ENCODE measurements around the gene LRRC49.
"Not testable (repeated sequence)": the region's sequence is repeated elsewhere in the genome, so short reads cannot be mapped to it uniquely, and the experiment has no call there.

The LRRC49 gene

GRCh38 chr15:70976851-70977250 lies 84.2 kb downstream of the LRRC49 start:
- no peak for DNase-seq (ENCODE audit: low read depth)

- DNase-seq (ENCODE audit: low read depth): no peak
Observed at GRCh38 chr15:70995383-70995970, 102.9 kb downstream of the LRRC49 start.

GRCh38 chr15:70998319-70998718 lies 105.7 kb downstream of the LRRC49 start:
- DNase-seq (ENCODE audit: low read depth): no peak

GRCh38 chr15:71002316-71002715 lies 109.7 kb downstream of the LRRC49 start:
- no peak for DNase-seq (ENCODE audit: low read depth)

- DNase-seq (ENCODE audit: low read depth): no peak
Observed at GRCh38 chr15:71003319-71003718, 110.7 kb downstream of the LRRC49 start.

GRCh38 chr15:71004506-71004905 lies 111.9 kb downstream of the LRRC49 start:
- not testable (repeated sequence) for DNase-seq (ENCODE audit: low read depth)

- no peak for DNase-seq (ENCODE audit: low read depth)
Observed at GRCh38 chr15:71005895-71006294, 113.3 kb downstream of the LRRC49 start.

GRCh38 chr15:71008250-71008870 lies 115.7 kb downstream of the LRRC49 start:
- DNase-seq (ENCODE audit: low read depth): no peak

- DNase-seq (ENCODE audit: low read depth): no peak
Observed at GRCh38 chr15:71010472-71010871, 117.8 kb downstream of the LRRC49 start.

GRCh38 chr15:71010997-71011396 lies 118.4 kb downstream of the LRRC49 start:
- DNase-seq (ENCODE audit: low read depth): no peak

- DNase-seq (ENCODE audit: low read depth): no peak
Observed at GRCh38 chr15:71011503-71012155, 119.0 kb downstream of the LRRC49 start.

GRCh38 chr15:71013446-71013845 lies 120.8 kb downstream of the LRRC49 start:
- no peak for DNase-seq (ENCODE audit: low read depth)

GRCh38 chr15:71015342-71015741 lies 122.7 kb downstream of the LRRC49 start:
- no peak for DNase-seq (ENCODE audit: low read depth)

GRCh38 chr15:71031232-71031631 lies 138.6 kb downstream of the LRRC49 start:
- DNase-seq (ENCODE audit: low read depth): not testable (repeated sequence)

GRCh38 chr15:71035478-71035877 lies 142.9 kb downstream of the LRRC49 start:
- not testable (repeated sequence) for DNase-seq (ENCODE audit: low read depth)

- DNase-seq (ENCODE audit: low read depth): no peak
Observed at GRCh38 chr15:71042356-71042922, 149.8 kb downstream of the LRRC49 start.

GRCh38 chr15:71043373-71043772 lies 150.7 kb downstream of the LRRC49 start:
- DNase-seq (ENCODE audit: low read depth): no peak

- no peak for DNase-seq (ENCODE audit: low read depth)
Observed at GRCh38 chr15:71044006-71044405, 151.4 kb downstream of the LRRC49 start.

- not testable (repeated sequence) for DNase-seq (ENCODE audit: low read depth)
Observed at GRCh38 chr15:71046146-71046545, 153.5 kb downstream of the LRRC49 start.

- no peak for DNase-seq (ENCODE audit: low read depth)
Observed at GRCh38 chr15:71048913-71049675, 156.5 kb downstream of the LRRC49 start.

- DNase-seq (ENCODE audit: low read depth): no peak
Observed at GRCh38 chr15:71049706-71050422, 157.2 kb downstream of the LRRC49 start.

- no peak for DNase-seq (ENCODE audit: low read depth)
Observed at GRCh38 chr15:71050461-71050860, 157.8 kb downstream of the LRRC49 start.

All from T-helper 22 cell (primary cell).